IPS-20b (cell line): ENCODE measurements around the gene NOTUM.

ENCODE experiments used
- H3K27ac ChIP-seq: one replicate; pipeline ENCODE4 v1.5.1; 2013; ENCODE audit warnings: low read length
- H3K27me3 ChIP-seq: 2 replicates; pipeline ENCODE4 v1.6.1; 2013; ENCODE audit warnings: mild to moderate bottlenecking, low read length, inconsistent platforms; ENCODE audit not compliant: insufficient read depth
- H3K36me3 ChIP-seq: 2 replicates; pipeline ENCODE4 v1.6.1; 2013; ENCODE audit warnings: low read depth, mild to moderate bottlenecking, inconsistent platforms, low read length, moderate library complexity; ENCODE audit not compliant: insufficient read depth
- H3K4me1 ChIP-seq: 2 replicates; pipeline ENCODE4 v1.6.1; 2013; ENCODE audit warnings: mild to moderate bottlenecking, control low read depth, inconsistent platforms, low read length, moderate library complexity; ENCODE audit not compliant: insufficient read depth
- H3K4me3 ChIP-seq: 2 replicates; pipeline ENCODE4 v1.5.1; 2013; ENCODE audit warnings: mild to moderate bottlenecking, low read length, inconsistent platforms
- H3K9ac ChIP-seq: 2 replicates; pipeline ENCODE4 v1.6.1; 2013; ENCODE audit warnings: low read depth, mild to moderate bottlenecking, inconsistent platforms, low read length, moderate library complexity
- H3K9me3 ChIP-seq: 2 replicates; pipeline ENCODE4 v1.6.1; 2013; ENCODE audit warnings: mild to moderate bottlenecking, low read depth, low read length, inconsistent platforms; ENCODE audit not compliant: insufficient read depth

The NOTUM gene

DNA sequence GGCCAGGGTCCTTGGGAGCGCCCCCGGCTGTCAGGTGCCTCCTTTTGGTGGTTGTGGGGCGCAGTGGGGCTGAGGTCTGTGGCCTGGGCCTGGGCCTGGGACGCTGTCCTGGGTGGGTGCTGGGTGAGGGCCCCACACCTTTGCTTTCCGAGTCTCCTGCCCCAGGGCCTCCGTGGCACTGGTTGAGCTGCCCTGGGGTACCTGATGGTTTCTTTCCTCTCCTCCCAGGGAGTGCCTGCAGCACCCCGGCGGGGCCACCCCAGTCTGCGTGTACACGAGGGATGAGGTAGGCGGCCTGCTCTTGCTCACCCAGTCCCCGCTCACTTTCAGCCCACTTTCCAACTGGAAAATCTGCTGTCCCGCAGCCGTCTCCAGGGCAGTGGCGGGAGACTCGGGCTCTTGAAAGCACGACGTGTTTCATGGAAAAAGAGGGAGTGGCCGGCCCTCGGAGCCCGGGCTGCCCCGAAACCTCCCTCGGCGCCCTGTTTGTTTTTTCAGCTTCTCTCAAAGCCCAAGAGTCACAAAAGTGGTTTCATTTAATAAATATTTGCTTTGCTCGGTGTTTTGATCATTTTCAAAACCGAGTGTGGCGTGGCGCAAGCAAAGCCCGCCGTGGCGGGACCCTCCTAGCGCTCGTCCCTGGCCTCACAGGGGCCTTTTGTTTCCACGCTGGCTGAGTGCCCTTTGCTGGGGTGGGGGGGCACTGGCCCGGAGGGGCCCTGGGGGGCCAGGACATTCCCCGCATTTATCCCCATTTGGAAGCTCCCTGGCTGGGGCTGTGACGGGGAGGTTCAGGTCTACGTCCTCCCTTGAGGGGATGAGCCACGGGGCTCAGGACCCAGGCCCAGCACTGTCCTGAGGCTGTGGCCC is 33.8 kb upstream of the NOTUM start:
- Histone ChIP-seq H3K27me3 (no peaks in the 10 kb centered on the region), H3K4me1 (peaks cover 5% of the 10 kb centered on the region; the same call in 1 of the 2 replicates), H3K36me3 (peaks cover 3% of the 10 kb centered on the region; the same call in 1 of the 2 replicates), H3K9ac (no peak overlapping the region), H3K27ac (no peak overlapping the region), H3K9me3 (no peaks in the 10 kb centered on the region), H3K4me3 (no peak overlapping the region)

DNA sequence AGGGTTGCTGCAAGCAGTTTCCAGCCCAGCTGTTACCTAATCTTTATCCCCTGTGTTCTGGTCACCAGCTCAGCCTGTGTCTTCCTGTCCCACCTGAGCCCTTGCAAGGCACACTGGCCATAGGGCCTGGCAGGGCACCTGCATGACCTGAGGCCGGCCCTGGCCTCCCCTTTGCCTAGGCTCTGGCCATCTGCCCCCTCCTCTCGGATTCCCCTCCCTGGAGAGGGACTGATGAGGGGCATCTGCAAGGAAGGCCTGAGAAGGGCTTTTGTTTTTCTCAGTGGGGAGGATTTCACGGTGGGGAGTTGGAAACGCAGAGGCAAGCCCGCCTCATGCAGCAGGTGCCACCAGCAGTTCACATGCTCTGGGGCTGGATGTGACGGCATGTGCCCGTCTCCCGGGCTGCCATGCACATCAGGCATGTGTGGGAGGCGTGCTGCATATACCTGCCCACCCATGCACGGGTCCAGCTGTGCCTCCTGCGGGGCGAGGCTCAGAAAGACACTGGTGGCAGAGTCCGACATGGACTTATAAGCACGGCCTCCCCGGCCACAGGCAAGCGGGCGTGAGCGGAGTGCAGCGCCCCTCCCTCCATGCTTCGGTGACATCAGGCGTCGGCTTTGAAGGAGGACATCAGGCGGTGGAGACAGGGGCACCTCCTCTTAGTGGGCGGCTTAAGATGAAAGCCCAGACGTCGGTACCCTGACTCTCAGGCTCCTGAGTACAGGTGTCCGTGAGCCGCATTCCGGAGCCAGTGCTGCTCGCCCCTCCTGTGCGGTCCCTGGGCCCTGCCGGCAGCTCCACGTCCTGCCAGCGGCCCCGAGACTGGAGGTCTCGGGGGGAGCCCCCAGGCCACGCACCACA is 33.0 kb upstream of the NOTUM start:
- H3K9ac ChIP-seq = no peak overlapping the region
- H3K27me3 ChIP-seq = no peaks in the 10 kb centered on the region
- no peaks in the 10 kb centered on the region for H3K9me3 ChIP-seq
- H3K4me1 ChIP-seq = peaks cover 5% of the 10 kb centered on the region; the same call in 1 of the 2 replicates
- no peak overlapping the region for H3K27ac ChIP-seq
- H3K4me3 ChIP-seq = no peak overlapping the region
- peaks cover 3% of the 10 kb centered on the region; the same call in 1 of the 2 replicates for H3K36me3 ChIP-seq

DNA sequence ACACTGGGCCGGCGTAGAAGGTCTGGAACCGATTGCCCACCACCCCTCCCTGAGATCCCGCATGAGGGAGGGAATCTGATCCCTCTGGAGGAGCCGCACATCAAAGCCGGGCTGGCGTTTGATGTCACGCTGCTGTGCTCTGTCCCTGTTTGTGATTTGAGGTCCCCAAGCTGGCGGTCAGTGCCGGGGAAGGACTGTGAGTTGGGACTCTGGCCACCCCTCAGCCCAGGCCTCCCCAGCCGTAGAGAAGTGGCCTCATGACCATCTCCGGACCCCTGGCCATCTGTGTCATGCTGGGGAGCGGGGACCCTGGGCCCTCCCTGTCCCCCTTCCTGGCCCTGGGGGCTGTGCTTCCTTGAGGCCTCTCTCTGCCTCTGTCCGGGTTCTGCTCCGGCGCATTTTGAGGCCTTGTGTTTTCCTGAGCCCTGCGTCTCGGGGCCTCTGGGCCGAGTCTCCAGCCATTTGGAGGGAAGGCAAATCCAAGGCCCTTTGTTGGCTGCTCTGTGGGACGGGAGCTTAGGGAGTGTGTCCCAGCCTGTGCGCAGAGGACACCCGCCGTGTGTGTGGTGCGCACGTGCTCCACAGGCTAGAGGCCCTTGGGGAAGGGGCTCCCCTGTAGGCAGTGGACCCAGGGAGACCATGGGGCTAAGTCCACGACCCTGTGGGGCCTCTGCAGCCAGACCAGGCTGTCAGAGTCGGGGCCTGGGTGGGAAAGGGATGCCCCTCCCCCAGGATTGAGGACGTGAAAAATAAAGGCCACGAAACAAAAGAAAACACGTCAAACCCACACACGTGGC is 31.5 kb upstream of the NOTUM start:
- Histone ChIP-seq H3K27ac (no peak overlapping the region), H3K4me3 (no peak overlapping the region), H3K4me1 (peaks cover 5% of the 10 kb centered on the region; the same call in 1 of the 2 replicates), H3K27me3 (no peaks in the 10 kb centered on the region), H3K36me3 (no peaks in the 10 kb centered on the region), H3K9me3 (no peaks in the 10 kb centered on the region), H3K9ac (peak overlapping the region; percentile 39; the same call in 1 of the 2 replicates)

DNA sequence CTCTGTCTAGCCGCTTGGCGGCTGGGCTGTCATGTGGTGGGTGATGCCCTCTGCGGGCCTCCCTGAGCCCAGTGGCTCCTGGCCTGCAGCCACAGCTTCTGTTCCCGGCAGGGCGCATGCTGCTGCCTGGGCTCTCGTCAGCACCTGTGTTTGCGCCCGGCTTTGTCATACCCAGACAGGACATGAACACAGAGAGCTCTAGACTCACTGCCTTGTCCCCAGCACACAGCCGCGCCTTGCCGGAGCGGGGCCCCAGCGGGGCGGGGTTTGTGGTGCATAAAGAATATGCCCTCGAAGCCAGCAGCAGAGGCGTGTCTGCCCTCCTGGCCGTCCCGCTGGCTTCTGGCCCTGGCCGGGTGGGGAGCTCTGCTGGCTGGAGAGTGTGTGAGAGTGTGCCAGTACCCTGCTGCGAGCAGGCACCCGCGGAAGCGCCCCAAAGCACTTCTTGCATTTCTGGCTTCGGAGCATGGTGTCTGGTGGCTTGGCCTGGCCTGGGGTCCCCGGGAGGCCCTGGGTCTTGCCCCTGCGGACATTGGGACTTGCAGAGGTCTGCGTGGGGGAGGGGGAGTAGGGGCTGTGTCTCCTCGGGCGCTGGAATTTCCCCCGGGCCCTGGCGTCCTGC is 30.8 kb upstream of the NOTUM start:
- H3K36me3 ChIP-seq = 0 out of 2 replicates have a peak, but pooled peaks cover under 1% of the 10 kb centered on the region
- no peak overlapping the region for H3K27ac ChIP-seq
- H3K4me3 ChIP-seq = no peak overlapping the region
- H3K27me3 ChIP-seq = no peaks in the 10 kb centered on the region
- peak overlapping the region; percentile 39; the same call in 1 of the 2 replicates for H3K9ac ChIP-seq
- H3K4me1 ChIP-seq = peaks cover 5% of the 10 kb centered on the region; the same call in 1 of the 2 replicates
- H3K9me3 ChIP-seq = no peaks in the 10 kb centered on the region

DNA sequence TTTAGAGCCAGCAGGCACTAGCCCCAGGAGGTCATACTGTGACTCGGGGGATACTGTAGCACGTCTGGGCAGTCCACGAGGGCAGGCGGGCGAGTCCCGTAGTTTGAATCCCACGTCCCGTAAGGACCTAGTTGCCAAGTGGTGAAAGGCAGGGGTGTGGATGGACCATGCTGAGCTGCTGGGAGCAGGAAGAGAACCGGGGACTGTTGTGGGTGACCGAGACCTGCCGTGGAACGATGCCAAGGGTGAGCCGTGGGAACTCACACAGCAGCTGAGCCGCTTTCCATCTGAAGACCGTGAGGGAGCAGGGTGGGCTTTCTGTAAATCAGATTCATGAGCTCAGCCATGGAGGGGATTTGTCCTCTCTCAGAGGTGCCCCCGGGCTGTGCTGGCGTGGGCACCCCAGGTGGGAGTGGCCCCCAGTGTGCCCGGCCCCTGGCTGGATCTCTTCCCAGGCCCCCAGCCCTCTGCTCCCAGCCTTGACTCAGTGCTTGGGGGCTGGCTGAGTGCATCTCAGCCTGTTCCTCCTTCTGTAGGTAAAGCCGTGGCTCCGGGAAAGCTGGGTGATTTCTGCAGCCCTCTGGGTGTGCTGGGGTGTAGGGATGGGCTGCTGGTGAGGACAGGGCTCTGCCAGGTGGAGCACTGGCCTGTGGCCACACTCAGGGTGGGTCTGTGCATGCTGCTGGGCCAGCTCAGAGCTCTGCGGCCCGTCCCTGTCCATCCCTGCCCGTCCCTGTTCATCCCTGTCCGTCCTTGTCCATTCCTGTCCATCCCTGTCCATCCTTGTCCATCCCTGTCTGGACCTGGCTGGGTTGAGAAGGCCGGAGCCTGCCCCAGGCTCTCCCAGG is 30.1 kb upstream of the NOTUM start:
- Histone ChIP-seq H3K9ac (no peak overlapping the region), H3K27ac (no peak overlapping the region)

DNA sequence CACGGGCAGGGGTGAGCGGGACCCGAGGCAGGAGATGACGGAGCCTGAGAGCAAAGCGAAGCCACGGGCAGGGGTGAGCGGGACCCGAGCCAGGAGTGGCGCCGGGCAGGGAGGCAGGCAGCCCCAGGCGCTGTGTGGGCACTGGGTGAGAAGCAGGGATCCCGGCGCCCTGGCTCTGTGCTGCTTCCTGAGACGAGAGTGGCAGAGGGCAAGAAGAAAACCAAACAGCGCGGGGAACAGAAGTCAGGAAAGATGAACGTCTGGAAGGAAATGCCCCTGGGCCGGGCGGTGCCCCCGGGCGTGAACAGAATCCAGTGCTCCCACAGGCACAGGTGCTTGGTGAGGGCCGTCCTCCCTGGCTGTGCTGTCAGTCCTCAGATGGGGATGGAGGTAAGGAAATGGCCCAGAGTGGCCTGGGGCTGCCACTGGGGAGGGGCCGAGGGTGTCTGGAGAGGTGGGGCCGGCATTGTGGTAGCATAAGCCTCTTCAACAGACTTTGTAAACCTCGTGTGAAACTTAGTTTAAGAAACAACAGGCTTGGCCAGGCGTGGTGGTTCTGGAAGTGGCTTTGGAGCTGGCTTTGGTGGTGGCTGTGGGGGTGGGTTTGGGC is 26.3 kb upstream of the NOTUM start:
- Histone ChIP-seq H3K4me1 (peaks cover 3% of the 10 kb centered on the region; the same call in 1 of the 2 replicates), H3K9me3 (no peaks in the 10 kb centered on the region), H3K36me3 (peaks cover 32% of the 10 kb centered on the region), H3K27me3 (no peaks in the 10 kb centered on the region), H3K27ac (no peak overlapping the region), H3K4me3 (no peak overlapping the region), H3K9ac (no peak overlapping the region; the same call in 1 of the 2 replicates)

More for the DNA sequence above, 30.1 kb upstream of the NOTUM start:
- peaks cover 8% of the 10 kb centered on the region; the same call in 1 of the 2 replicates for H3K36me3 ChIP-seq
- no peaks in the 10 kb centered on the region for H3K9me3 ChIP-seq
- H3K4me3 ChIP-seq = no peak overlapping the region
- no peaks in the 10 kb centered on the region for H3K27me3 ChIP-seq
- peaks cover 5% of the 10 kb centered on the region; the same call in 1 of the 2 replicates for H3K4me1 ChIP-seq

DNA sequence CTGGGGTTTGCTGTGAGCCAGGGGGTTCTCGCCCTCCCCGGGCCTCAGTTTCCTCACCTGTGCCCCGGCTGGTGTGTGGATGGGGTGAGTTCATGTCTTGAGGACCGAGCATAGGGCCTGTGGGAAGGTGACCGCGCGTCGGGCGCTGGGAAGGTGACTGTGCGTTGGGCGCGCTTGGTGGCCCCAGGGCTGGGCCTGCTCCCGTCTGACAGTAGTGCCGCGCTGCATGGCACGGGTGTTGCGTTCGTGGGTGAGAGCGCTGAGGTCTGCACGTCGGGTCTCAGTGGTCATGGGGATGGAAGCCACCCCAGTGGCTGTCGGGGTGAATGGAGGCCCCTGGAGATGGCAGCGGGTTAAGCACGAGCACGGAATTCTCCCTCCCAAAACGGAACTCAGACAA is 25.6 kb upstream of the NOTUM start:
- H3K9me3 ChIP-seq = no peaks in the 10 kb centered on the region
- no peak overlapping the region for H3K27ac ChIP-seq
- no peak overlapping the region for H3K4me3 ChIP-seq
- H3K27me3 ChIP-seq = no peaks in the 10 kb centered on the region
- H3K9ac ChIP-seq = no peak overlapping the region
- H3K36me3 ChIP-seq = peaks cover 32% of the 10 kb centered on the region
- H3K4me1 ChIP-seq = no peaks in the 10 kb centered on the region; the same call in 1 of the 2 replicates

DNA sequence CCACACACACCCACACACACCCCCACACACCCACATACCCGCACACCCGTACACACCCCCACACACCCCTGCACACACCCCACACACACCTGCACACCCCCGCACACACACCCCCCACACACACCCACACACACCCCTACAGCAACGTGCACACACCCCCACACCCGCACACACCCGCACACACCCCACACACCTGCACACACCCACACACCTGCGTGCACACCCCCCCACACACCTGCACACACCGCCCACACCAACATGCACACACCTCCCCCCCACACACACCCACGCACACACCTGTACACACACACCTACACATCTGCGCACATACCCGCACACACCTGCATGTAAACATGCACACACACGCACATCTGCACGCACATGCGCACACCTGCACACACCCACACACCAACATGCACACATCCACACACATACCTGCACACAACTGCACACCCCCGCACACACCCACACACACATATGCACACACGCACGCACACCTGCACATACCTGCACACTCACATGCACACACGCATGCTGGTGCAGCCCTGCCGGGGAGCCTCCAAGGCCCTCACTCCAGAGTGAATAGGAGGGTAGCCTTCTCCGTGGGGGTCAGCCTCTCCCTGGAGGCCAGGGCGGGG is 23.9 kb upstream of the NOTUM start:
- Histone ChIP-seq H3K4me3 (no peak overlapping the region), H3K4me1 (no peaks in the 10 kb centered on the region), H3K27ac (no peak overlapping the region), H3K9me3 (no peaks in the 10 kb centered on the region), H3K36me3 (peaks cover 41% of the 10 kb centered on the region), H3K27me3 (no peaks in the 10 kb centered on the region), H3K9ac (no peak overlapping the region)

DNA sequence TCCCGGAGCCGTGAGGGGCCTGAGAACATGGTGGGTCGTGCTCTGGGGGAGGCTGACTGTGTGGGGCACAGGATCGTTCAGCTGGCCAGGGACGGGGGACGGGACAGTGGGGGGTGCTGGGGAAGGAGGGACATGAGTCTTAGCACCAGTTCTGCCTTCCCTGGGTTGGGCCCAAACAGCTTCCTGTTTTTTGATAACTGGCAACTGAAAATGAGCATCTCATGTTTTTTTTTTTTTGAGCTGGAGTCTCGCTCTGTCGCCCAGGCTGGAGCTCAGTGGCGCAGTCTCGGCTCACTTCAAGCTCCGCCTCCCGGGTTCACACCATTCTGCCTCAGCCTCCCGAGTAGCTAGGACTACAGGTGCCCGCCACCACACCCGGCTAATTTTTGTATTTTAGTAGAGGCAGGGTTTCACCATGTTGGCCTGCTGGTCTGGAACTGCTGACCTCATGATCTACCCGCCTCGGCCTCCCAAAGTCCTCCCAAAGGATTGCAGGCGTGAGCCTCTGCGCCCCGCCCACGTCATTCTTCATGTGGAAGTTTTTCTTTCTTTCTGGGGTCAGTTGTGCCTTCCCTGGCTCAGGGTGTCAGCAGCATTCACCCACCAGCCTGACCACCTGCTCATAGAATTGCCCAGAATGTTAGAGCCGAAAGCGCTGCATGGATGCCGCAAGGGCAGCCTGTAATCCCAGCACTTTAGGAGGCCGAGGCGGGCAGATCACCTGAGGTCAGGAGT is 22.8 kb upstream of the NOTUM start:
- H3K27me3 ChIP-seq = no peaks in the 10 kb centered on the region
- H3K9ac ChIP-seq = no peak overlapping the region
- H3K4me1 ChIP-seq = no peaks in the 10 kb centered on the region
- peaks cover 49% of the 10 kb centered on the region for H3K36me3 ChIP-seq
- no peak overlapping the region for H3K4me3 ChIP-seq
- no peaks in the 10 kb centered on the region for H3K9me3 ChIP-seq
- no peak overlapping the region for H3K27ac ChIP-seq
